HCEC 1CT (cell line): Measurements from ENCODE around the gene C5orf63.
"Not testable (repeated sequence)": the region's sequence is repeated elsewhere in the genome, so short reads cannot be mapped to it uniquely, and the experiment has no call there.

Experiments used
- DNase-seq: peaks from one replicate; pipeline ENCODE4 v3.0.0-alpha.2; 2017

C5orf63 gene

DNA sequence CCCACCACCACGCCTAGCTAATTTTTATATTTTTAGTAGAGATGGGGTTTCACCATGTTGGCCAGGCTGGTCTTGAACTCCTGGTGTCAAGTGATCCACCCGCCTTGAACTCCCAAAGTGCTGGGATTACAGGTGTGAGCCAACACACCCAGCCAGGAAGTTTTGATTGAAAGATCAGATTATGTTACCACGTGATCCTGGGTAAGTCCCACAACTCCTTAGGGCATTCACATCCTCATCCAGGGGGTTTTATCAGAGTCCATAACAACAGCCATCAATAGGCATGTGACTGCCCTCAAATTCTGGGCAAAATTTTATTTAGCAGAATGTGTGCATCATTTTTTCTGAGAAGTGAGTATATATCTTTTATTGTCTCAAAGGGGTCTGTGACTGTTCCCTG, 68.0 kb downstream of the C5orf63 start:
- DNase-seq = not testable (repeated sequence)

DNA sequence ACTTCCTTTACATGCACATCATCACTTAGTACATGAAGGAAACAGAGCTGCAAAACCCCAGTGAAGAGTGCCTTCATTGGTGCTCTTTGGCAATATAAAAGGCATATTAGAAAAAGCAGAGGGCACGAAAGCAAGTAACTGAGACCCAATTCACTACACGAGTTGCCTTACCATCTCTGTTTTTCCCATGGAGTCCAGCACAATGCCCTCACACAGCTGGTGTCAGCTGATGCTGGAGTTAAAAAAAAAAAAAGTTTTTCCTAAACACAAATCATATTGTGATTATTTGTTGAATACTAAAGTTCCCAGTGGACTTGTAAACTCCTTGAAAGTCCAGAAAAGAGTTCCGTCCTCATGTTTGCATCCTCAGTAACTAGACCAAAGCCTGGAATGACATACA, 68.6 kb downstream of the C5orf63 start:
- no peak for DNase-seq

DNA sequence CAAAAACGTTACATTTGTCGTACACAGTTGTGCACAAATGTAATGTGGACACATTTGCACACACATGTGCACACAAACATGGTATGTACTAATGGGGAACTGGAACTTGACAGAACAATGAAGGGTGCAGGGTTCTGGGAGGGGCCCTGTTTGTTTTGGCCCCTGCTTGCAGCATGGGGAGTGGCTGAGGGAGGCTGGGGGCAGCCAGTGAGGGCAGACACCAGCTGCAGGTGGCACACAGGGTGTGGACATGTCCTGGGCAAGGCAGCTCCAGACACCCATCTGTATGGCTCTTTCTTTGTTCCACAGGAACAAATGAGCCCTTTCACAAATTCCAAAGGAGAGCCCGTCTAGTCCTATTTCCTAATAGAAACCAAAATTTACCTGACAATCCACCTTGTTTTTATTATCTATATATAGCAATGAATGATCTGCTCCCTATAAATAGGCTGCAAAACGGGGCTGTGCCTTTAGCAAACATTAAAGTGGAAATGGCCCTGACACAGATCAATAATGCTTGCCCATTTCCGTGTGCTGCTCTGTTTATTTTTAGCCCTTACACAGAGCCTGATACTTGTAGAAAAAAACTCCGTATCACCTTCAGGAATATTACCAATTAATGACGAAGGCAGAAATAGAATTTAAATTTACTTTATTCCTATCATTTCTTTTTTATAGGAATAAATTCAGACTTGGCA, 69.4 kb downstream of the C5orf63 start:
- no peak for DNase-seq

DNA sequence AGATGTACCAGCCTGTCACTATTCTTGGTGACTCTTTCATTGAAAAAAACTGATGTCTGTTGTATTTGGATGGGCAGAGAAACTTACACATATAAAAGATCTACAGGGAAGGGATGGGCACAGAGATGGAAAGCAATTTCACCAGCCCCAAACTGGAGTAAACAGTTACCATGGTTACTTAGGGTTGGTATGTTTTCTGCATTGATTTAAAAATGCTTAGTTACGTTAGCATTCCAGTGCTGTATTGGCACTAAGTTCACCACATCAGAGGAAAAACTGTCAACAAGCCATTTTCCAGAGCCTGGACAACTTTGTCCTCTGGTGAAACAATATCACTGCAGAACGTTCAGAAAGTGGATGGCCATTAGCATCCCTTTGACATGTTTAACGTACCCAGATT, 70.9 kb downstream of the C5orf63 start:
- no peak for DNase-seq

DNA sequence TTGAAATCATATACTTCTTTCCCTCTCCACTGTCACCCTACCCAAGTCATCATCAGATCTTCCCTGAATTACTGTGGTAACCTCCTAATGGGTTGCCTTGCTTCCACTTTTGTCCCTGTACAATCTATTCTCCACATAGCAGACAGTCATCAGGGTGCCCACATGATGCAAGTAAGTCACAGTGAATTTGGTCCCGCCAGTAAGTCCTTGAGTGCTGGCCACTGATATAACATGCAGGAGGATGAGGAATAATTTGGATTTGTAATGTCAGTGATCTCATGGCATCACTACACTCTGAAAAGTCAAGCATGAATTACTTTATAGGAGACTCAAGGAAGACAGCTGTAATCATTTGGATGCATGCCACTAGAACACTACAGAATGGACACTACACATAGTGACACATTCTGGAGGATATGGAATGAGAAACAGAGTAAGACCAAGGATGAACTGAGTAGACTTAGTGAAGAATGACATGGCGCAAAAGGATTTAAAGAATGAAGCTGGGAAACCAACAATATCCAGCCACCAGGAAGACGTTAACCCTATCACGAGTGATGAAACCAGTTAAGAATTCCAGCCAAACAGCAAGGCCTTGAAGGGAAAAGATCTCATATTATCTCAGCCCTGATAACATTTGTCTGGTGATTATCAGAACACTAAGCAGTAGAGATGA, 71.5 kb downstream of the C5orf63 start:
- DNase-seq = peak; percentile 97
